Measurements from ENCODE around the gene RACK1. TPM values are rescaled to one million over a fixed set of nuclear protein-coding genes. Genes with fewer than 3 reads are reported as not detected.
"Not testable (repeated sequence)": the region's sequence is repeated elsewhere in the genome, so short reads cannot be mapped to it uniquely, and the experiment has no call there.

RACK1 gene
- total RNA-seq, 1 donor from 2014 or later, result 4,370 TPM

DNA sequence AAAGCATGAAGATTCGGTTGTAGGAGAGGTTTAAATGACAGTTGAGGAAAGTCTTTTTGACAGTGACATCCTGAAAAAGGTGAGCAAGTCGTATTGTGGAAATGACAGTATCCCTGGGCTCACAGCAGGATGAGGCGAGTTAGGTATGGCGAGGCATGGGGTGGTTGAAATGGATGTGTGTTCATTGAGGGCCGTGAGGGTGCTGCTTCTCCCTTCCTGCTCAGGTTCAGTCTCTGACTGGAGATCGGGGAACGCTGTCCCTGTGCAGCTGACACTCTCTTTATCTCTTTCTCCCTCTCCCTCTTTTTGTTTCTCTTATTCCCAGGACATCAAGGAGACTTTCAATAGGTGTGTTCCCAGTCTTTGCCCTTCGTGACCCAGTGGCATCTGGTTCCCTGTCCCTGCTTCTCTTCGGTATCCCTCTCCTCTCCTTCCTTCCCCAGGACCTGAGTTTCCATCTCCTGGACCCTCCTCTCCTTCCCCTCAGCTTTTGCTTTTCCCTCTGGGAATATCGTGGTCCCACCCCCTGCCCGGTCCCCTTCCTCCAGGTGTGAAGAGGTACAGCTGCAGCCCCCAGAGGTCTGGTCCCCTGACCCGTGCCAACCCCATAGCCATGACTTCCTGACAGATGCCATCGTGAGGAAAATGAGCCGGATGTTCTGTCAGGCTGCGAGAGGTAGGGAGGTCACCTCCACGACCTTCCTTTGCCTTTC, 10.5 kb downstream of the RACK1 start:
- no peak for DNase-seq

DNA sequence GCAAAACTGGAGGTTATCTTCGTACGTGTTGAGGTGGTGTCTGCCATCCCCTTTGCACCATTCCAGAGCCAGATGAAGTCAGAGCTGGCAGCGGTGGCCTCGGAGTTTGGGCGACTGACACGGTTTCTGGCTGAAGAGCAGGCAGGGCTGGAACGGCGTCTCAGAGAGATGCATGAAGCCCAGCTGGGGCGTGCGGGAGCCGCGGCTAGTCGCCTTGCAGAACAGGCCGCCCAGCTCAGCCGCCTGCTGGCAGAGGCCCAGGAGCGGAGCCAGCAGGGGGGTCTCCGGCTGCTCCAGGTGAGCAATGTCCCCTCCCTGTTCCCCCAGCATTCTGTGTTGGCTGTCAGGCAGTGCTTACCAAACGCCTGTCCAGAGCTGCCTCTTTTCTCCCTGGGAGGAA, 11.1 kb downstream of the RACK1 start:
- DNase-seq, result no peak

DNA sequence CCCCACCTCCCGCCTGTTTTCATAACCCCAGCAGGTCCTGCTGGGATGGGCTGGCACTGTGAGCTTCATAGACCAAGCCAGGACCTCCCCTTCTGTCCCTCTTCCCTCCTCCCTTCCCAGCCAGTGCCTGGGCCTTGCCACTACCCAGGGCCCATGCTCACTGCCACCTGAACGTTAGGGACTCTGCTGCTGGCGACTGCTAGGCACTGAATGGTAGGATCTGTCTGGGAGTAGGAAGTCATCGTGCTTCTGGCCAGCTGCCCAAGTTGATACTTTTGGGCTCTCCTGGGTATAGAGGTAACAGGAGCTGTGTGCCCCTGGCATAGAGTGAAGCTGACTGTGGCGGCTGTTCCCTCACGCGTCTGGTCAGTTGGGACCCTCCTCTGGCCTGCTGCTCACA, 12.3 kb downstream of the RACK1 start:
- no peak for DNase-seq

DNA sequence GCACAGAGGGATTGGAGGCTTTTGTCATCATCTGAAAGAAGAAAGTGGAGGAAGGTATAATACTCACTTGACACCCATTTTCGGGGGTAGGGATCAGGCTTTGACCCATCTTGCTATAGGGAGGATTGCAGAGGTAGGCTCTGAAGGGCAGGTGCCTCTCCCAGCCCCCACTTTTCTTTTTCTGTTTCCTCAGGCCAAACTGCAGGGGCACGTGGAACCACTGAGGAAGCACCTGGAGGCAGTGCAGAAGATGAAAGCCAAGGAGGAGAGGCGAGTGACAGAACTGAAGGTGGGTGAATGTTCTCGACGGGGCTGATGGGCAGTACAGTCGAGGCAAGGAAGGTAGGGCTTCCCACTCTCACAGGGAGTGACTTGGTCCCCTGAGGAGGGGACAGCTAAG, 13.2 kb downstream of the RACK1 start:
- DNase-seq, result no peak

DNA sequence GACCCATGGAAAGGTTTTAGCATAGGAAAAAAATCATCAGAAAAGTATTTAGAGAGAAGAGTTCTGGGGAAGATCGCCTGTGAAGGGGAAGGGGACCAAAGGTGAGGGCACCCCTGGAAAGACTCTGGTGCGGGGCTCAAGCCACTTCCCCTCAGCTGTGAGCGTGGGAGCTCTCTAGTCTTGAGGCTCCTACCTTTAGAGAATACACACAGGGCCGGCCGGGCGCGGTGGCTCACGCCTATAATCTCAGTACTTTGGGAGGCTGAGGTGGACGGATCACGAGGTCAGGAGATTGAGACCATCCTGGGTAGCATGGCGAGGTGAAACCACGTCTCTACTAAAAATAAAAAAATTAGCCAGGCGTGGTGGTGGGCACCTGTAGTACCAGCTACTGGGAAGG, 13.7 kb downstream of the RACK1 start:
- DNase-seq, result no peak

DNA sequence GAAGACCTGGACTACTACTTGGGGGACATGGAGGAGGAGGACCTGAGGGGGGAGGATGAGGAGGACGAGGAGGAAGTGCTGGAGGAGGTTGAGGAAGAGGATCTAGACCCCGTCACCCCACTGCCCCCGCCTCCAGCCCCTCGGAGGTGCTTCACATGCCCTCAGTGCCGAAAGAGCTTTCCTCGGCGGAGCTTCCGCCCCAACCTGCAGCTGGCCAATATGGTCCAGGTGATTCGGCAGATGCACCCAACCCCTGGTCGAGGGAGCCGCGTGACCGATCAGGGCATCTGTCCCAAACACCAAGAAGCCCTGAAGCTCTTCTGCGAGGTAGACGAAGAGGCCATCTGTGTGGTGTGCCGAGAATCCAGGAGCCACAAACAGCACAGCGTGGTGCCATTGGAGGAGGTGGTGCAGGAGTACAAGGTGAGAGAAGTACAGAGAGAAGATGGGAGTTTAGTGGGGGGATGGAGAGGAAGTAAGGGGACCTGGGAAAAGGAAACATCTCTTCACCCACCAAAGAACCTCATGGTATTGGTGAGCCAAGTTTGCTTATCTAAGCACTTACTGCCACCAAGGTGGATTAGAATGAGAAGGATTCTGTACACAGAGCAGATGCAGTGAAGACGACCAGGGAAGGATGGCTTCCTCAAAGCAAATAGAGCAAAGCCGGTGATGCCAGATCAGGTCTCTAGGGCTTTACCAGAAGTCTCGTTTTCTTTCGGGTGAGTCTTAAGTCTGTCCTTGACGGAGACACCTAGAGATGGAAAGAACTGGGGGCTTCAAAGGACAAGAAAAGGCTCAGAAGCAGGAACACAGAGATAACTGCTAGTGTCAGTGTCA, 19.1 kb downstream of the RACK1 start:
- DNase-seq, result no peak

DNA sequence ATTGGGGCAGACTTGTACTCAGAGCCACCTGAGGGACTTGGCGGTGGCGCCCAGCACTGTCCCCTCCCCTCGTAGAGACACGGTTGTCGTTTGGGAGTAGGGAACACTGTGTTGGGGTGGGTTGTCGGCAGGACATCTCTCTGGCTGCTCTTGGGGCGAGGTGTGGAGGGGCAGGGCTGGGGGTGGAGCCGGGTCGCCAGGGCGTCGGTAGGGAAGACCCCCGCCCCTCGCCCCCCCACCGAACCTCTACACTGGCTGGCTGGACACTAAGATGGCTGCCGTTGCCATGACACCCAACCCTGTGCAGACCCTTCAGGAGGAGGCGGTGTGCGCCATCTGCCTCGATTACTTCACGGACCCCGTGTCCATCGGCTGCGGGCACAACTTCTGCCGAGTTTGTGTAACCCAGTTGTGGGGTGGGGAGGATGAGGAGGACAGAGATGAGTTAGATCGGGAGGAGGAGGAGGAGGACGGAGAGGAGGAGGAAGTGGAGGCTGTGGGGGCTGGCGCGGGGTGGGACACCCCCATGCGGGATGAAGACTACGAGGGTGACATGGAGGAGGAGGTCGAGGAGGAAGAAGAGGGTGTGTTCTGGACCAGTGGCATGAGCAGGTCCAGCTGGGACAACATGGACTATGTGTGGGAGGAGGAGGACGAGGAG, 19.8 kb downstream of the RACK1 start:
- peak; percentile 65 for DNase-seq

DNA sequence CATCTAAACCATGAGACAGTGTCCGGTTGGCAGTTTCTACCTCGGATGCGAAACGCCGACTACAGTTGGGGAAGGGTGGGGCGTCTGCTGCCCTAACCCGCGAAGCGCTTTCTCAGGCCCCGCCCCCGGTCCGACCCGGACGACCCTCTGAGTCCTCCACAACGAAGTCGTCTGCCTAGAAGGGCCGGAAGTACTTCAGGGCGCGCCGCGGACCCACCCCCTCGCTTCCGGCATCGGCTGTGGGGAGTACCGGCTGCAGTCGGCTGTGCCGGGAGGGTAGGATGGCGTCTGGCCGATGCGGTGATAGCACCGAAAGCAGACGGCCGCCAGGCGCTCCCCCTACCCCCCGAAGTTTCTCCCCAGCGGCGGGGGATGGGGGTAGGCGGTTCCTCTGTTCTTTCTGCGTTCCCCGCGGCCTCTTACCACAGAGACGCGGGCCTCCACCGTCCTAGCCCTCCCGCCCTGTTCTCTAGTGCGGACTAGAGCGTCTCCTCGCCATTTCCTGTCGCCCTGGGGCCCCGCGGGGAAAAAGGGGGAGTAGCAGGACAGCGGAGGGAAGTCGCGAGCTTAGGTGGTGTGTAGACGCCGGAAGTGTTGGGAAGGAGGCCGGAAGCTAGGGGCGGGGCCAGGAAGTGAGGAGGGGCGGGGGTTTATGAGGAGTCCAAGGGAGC, 20.5 kb downstream of the RACK1 start, which contains the start of gene TRIM41:
TSS of gene TRIM41 (plus strand) at position 224 of the 671 bp plus-strand sequence. CDS start 719 bp downstream, outside the sequence.
- peak; percentile 99 for DNase-seq

DNA sequence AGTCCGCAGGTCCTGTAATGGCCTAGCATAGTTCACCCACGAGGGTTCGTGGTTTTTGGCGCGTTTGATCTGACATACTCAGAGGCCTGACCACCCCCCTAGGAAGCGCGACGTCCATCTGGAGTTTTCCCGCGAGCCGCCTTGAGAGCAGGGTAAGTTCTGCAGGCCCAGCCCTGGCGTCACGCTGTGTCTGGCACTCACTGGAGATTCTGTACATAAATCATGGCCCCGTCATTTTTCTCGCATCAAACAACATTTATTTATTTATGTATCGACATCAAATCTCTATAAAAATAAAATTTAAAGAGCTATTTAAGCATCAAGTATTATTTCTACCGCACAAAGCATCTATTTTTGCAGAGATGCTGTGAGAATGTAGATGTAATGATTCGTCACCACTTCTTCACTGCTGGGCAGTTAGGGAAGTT, 21.1 kb downstream of the RACK1 start:
- no peak for DNase-seq

DNA sequence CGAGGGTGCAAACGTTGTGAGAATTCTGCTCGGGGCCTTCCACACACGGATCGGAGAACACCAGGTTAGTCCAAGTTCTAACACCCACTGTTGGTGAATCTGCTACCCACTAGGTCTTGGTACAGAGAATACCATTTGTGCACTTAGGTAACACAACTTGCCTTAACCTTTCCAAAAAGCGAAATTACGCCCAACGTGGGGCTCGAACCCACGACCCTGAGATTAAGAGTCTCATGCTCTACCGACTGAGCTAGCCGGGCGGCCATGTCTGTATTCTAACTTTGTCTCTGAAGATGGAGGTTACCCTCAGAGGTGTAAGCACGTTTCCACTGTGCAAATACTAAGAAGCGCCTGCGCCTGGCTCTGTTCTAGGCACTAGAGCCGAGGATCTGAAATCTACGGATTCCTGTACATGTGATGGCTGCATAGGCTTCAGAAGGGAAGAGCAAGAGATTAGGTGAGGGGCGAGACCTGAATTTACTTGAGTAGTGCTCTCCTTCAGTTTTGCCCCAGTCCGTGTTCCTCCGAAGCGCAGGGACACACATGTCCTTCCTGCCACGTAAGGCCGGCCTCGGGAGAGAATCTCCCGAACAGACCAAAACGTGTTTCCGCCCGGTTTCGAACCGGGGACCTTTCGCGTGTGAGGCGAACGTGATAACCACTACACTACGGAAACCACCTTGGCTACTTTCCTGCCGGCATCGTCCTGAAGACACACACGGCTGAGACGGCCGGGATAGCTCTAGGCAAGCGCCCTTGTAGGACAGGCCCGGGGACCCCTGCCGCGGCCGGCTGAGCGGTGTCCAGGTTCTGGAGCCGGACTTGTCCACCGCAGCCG, 21.7 kb downstream of the RACK1 start:
- peak; percentile 94 for DNase-seq

DNA sequence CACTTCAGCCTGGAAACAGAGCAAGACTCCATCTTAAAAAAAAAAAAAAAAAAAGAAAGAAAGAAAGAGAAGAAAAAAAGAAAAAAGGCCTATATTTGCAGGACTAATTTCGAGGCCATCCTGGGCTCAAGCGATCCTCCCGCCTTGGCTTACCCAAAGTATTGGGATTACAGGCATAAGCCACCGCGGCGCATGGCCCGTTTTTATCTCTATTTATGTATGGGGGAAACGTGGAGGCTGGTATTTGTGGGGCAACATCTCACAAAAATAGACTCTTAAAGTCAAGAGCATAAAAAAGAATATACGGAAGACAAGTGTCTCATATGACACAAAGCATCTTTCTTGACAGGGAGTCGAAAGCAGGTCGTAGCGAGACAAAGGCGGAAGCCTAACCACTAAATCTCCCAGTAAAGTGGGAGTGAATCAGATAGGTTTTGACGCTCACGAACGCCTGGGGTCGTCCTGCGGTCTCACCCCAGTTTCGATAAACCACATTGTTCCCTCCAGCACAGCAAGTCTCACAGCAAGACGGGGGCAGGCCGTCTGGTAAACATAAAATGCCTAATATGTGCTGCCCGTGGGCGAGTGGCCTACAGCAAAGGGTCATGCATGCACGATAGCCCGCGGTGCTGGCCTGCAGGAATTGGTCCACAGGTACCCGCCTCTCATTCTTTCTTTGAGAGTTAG, 22.5 kb downstream of the RACK1 start:
- no peak for DNase-seq

DNA sequence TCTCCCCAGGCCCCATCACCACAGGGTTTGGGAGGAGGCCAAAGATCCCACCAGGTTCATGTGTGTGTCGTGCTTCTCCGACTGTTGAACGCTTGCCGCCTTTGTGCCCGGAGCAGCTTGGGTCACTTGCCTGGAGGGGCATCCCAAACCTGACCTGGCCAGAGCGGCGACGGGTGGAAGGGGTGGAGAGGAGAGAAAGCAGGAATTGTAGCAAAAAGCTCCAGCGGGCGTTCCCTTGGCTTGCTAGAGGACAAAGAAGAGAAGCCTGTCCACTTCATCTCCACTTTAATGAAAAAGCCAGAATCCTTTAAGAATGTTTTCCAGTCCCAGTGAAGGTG, 23.6 kb downstream of the RACK1 start:
- no peak for DNase-seq

DNA sequence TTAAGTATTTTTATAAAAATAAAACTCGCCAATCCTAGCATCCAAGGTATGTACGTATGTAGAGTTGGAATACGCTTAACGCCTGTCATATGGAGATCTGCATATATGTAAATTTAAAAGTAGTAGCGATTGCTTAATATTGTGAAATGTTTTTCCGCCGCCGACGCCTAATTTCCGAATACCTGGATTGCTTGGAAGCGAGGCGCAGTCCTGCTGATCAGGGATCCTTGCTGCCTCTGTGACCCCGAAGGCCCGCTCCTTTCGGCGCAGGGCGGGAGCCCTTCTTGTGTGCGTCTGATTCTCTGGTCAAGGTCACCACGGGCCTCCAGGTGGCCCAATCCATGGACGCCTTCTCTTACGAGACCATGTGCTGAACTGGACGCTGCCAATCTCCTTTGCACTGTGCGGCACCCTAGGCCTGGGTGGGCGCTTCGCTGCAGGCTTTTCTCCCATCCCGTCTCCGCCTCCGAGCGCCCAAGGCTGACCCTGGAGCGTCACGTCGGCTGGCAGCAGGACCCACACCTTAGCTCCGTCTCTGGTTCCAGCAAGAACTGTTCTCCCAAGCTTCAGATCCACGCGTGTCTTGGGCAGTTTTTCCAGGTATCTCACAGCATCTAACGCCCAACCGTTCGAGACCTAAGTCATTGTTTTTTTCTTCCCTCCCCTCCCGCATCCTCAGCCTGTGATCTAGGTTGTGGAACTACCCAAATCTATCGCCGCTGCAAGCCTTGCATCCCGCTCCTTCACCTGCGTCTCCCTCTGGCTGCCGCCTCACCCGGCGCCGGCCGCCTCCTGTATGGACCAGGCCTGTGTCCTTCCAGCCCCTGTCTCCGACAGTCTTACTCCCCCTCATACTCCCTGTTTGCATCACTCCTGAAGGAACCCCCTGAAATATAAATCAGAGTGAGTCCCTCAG, 24.2 kb downstream of the RACK1 start:
- no peak for DNase-seq

DNA sequence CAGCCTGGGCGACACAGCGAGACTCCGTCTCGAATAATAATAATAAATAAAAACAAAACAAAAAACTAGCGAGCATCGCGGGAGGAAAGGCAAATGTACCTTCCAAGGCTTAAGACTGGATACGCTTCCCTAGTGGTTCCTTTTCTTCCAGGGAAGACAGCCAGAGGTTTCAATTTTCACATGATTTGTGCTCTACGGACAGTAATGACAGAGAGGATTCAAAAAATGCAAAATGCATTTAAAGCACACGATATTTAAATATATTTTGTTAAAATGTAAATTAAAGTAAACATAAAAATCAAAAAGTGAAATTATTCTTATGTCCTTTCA, 24.9 kb downstream of the RACK1 start:
- peak; percentile 27 for DNase-seq

DNA sequence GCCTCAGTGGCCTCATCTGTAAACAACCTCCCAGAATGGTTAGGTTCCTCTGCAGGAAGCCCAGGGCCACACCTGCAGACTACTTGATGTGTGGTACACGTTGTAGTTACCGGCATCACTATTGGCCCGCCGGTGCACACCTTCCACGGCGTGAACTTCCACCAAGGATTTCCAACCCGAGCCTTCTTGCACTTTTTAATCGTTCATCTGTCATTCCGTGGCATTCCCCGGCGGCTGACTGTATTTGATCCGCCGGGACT, 26.0 kb downstream of the RACK1 start:
- no peak for DNase-seq

DNA sequence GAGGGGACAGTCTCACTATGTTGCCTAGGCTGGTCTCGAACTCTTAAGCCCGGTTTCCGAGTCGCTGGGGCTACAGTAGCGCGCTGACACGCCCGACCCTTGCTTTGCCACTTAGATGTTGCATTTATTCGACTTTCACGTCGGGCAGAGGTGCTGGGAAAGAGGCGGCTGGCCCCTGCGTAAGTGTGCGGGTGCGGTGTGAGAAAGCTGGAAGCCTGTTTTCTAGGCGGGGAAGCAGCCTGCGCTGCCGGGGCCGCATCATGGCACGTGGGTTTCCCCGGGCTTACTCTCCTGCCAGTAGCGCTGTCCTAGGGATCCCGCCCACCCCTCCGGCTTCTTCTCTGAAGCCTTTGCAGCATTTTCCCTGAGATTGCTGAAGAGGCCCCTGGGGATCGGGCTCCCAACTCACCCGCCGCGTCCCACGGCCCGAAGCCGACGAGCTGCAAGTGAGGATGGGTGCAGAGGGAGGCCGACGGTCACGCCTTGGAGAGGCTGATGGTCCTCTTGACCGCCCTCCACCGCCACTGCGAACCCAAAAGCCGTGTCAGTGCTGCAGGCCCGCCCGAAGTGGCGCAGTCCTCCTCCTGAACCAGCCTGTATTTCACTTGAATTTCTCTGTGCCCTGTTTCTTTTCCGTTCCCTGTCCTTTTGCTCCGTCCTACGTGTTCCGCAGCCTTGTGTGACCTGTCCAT, 26.4 kb downstream of the RACK1 start:
- DNase-seq, result peak; percentile 56

DNA sequence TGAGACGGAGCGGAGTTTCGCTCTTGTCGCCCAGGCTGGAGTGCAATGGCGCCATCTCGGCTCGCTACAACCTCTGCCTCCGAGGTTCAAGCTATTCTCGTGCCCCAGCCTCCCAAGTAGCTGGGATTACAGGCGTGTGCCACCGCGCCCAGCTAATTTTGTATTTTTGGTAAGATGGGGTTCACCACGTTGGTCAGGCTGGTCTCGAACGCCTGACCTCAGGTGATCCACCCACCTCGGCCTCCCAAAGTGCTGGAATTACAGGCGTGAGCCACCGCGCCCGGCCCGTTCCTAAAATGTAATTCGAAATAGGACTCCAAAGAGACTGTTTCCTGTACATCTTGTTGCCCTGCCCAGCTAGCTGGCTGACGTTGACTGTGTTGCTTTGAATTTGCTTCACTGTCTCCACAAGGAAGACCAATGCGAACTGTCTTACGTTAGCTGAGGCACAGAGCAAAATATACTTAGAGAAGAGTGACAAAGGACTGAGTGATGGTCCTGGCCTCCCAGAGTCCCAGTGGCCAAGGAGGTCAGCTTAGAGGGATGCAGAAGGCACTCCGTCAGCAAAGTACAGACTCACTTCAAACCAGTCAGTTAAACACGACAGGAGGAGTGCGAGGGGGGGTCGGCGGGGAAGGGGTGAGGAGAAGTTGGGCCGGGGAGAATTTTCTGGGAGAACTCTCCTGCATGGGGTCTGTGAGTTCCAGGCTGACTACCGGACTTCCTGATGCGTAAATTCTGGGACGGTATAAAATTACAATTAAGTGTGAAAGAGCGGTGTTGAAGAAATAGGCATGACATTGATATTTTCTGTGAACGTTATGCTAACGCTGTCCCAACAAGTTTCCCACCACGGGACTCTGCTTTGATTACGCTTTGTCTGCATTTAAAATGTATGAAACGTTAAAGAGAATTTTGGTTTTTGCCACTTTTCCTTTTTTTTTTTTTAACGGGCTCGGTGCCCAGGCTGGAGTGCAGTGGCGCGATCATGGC, 27.4 kb downstream of the RACK1 start:
- no peak for DNase-seq

DNA sequence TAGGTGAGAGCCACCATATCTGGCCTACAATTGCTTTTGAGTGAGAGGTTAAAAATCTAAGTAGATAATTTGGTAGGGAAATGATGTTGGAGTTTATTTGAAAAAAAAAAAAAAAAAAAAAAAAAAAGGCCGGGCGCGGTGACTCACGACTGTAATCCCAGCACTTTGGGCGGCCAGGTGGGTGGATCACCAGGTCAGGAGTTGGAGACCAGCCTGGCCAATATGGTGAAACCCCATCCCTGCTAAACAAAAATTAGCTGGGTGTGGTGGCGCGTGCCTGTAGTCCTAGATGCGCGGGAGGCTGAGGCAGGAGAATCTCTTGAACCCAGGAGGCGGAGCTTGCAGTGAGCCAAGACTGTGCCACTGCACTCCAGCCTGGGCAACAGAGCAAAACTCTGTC, 29.5 kb downstream of the RACK1 start:
- DNase-seq, result not testable (repeated sequence)

DNA sequence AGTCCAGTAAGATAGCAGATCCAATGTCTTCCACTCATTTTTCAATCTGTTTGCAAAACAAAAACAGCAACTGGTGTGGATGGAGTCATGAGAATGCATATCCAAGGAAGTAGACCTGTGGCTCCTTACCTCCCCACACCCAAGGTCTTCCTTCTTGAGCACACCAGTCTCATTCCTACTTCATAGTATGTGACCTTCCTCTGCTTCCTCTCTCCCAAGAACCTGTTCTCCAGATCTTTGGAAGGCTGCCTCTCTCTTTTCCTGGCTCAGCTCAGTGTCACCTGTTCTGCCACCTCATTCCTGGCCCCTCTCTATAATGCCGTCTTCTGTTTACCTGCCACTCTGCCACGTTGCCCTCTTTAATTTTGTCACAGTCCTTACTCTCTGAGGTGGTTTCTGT, 30.8 kb downstream of the RACK1 start:
- no peak for DNase-seq

Measured in dermis blood vessel endothelial cell (primary cell).